Measurements from ENCODE around the gene LIN28B. TPM values are rescaled to one million over a fixed set of nuclear protein-coding genes. Genes with fewer than 3 reads are reported as not detected.

The LIN28B gene
- total RNA-seq, 1 experiment from 2014 or later, result 0.25 TPM

- no peak overlapping the region for H3K27ac ChIP-seq (ENCODE audit: low read depth, low read length)
- no TSS peak for BruUV-seq (replicated peaks)
- intact Hi-C loops (cut with micrococcal nuclease), result no loop called here
- RAD21 ChIA-PET (ENCODE audit: low non-redundant PET in 1 of 2, low total read pairs in 2 of 2, uncharacterized antibody in 2 of 2, unreplicated experiment in 2 of 2), result no interaction called here
- POLR2A ChIA-PET, result no interaction called here
- H3K9ac ChIP-seq (ENCODE audit: low read length), result no peak overlapping the region
- no peak for DNase-seq (ENCODE audit: low read depth, low spot score)
- H3K27me3 ChIP-seq (ENCODE audit: insufficient read depth, low read length), result no peaks in the 10 kb centered on the region
- no peaks in the 10 kb centered on the region for H3K9me2 ChIP-seq (ENCODE audit: insufficient read depth)
- no peaks in the 10 kb centered on the region for H3K9me3 ChIP-seq (ENCODE audit: control insufficient read depth in 1 of 2, insufficient read depth in 1 of 2, low read depth in 1 of 2, low read length in 2 of 2)
- no peak overlapping the region for H2AFZ ChIP-seq (ENCODE audit: low read depth, low read length, poor library complexity, severe bottlenecking)
- TF ChIP-seq YY1 (IDR thresholded peaks at IDR 0.05; ENCODE audit: extremely low read depth, insufficient replicate concordance, low read depth, low read length) (no peak), SP1 (IDR thresholded peaks at IDR 0.05; ENCODE audit: low read depth) (no peak), CBX3 (IDR thresholded peaks at IDR 0.05; ENCODE audit: low read depth) (no peak), EZH2phosphoT487 (IDR thresholded peaks at IDR 0.05; ENCODE audit: borderline replicate concordance) (no peak), ZNF274 (IDR thresholded peaks at IDR 0.05; ENCODE audit: low read depth, low read length) (no peak)
- no peaks in the 10 kb centered on the region for H4K20me1 ChIP-seq (ENCODE audit: insufficient read depth)
- no peaks in the 10 kb centered on the region for H3K79me2 ChIP-seq (ENCODE audit: insufficient read depth, low read length)
- no peaks in the 10 kb centered on the region for H3K4me1 ChIP-seq (ENCODE audit: control insufficient read depth in 1 of 2, insufficient read depth in 2 of 2, low read length in 2 of 2)
- no peaks in the 10 kb centered on the region for H3K36me3 ChIP-seq (ENCODE audit: control insufficient read depth in 1 of 2, insufficient read depth in 2 of 2, low read length in 2 of 2)
- H3K4me3 ChIP-seq (replicated peaks in 1 of 2; ENCODE audit: low read depth in 1 of 2, low read length in 2 of 2), result no peak overlapping the region
- H3K4me2 ChIP-seq (ENCODE audit: low read length), result no peak overlapping the region
- CTCF ChIA-PET, result no interaction called here
- no peak for ATAC-seq
These were observed 15.2 kb upstream of the LIN28B start for GRCh38 chr6:104941729-104942091.

- H3K4me2 ChIP-seq (ENCODE audit: low read length), result no peak overlapping the region
- no peaks in the 10 kb centered on the region for H3K9me2 ChIP-seq (ENCODE audit: insufficient read depth)
- no peak overlapping the region for H3K27ac ChIP-seq (ENCODE audit: low read depth, low read length)
- no peaks in the 10 kb centered on the region for H4K20me1 ChIP-seq (ENCODE audit: insufficient read depth)
- no peaks in the 10 kb centered on the region for H3K9me3 ChIP-seq (ENCODE audit: control insufficient read depth in 1 of 2, insufficient read depth in 1 of 2, low read depth in 1 of 2, low read length in 2 of 2)
- H3K9ac ChIP-seq (ENCODE audit: low read length), result no peak overlapping the region
- ChIA-PET POLR2A (no interaction called here), CTCF (no interaction called here), RAD21 (ENCODE audit: low non-redundant PET in 1 of 2, low total read pairs in 2 of 2, uncharacterized antibody in 2 of 2, unreplicated experiment in 2 of 2) (no interaction called here)
- H3K4me1 ChIP-seq (ENCODE audit: control insufficient read depth in 1 of 2, insufficient read depth in 2 of 2, low read length in 2 of 2), result no peaks in the 10 kb centered on the region
- no peak overlapping the region for H3K4me3 ChIP-seq (replicated peaks in 1 of 2; ENCODE audit: low read depth in 1 of 2, low read length in 2 of 2)
- BruUV-seq (replicated peaks), result no TSS peak
- peak; percentile 2 for DNase-seq (ENCODE audit: low read depth, low spot score)
- ATAC-seq, result no peak; the same call in 1 of the 2 replicates
- TF ChIP-seq POLR2AphosphoS5 (IDR thresholded peaks at IDR 0.05; ENCODE audit: low read depth, low read length), result no peak
- TF ChIP-seq ZNF274 (IDR thresholded peaks at IDR 0.05; ENCODE audit: low read depth, low read length), result no peak
- no peak for TF ChIP-seq CEBPB (IDR thresholded peaks at IDR 0.05; ENCODE audit: low read depth)
- TF ChIP-seq ELF1 (IDR thresholded peaks at IDR 0.05; ENCODE audit: borderline replicate concordance, low read depth), result no peak
- TF ChIP-seq REST (IDR thresholded peaks at IDR 0.05; ENCODE audit: low read depth), result peak; percentile 82
- H3K36me3 ChIP-seq (ENCODE audit: control insufficient read depth in 1 of 2, insufficient read depth in 2 of 2, low read length in 2 of 2), result no peaks in the 10 kb centered on the region
- no peaks in the 10 kb centered on the region for H3K27me3 ChIP-seq (ENCODE audit: insufficient read depth, low read length)
- intact Hi-C loops (cut with micrococcal nuclease), result no loop called here
- H2AFZ ChIP-seq (ENCODE audit: low read depth, low read length, poor library complexity, severe bottlenecking), result no peak overlapping the region
- H3K79me2 ChIP-seq (ENCODE audit: insufficient read depth, low read length), result no peaks in the 10 kb centered on the region
These were observed 13.1 kb upstream of the LIN28B start for GRCh38 chr6:104943781-104944180.

Measured in HCT116 (cell line).